ENCODE data around the gene DISP3. TPM values are rescaled to one million over a fixed set of nuclear protein-coding genes. Genes with fewer than 3 reads are reported as not detected.

The DISP3 gene
- polyA plus RNA-seq, 1 donor (not counting 4 experiments of a cell fraction or from before 2014, with no cell fraction given) = not detected

GRCh38 chr1:11515368-11516300, 36.7 kb downstream of the DISP3 start:
- Histone ChIP-seq H3K4me3 (ENCODE audit: control insufficient read depth in 2 of 3, extremely low read depth in 1 of 3, insufficient read depth in 2 of 3, low read depth in 1 of 3, low read length in 3 of 3) (no peak overlapping the region), H4K20me1 (ENCODE audit: control insufficient read depth, extremely low read depth, insufficient read depth, low read length) (no peaks in the 10 kb centered on the region), H3K27ac (ENCODE audit: control insufficient read depth, insufficient read depth, low read length) (no peak overlapping the region), H3K9ac (ENCODE audit: control insufficient read depth, extremely low read depth, insufficient read depth, low read length) (no peak overlapping the region), H3K79me2 (ENCODE audit: control insufficient read depth, insufficient read depth, low read length) (no peaks in the 10 kb centered on the region), H3K9me1 (ENCODE audit: control insufficient read depth, extremely low read depth, insufficient read depth, low read length) (no peaks in the 10 kb centered on the region), H3K4me1 (ENCODE audit: control insufficient read depth, extremely low read depth, insufficient read depth, low read length) (no peaks in the 10 kb centered on the region), H3K4me2 (ENCODE audit: control insufficient read depth, extremely low read depth, insufficient read depth, low read depth, low read length) (no peak overlapping the region), H3K27me3 (ENCODE audit: control insufficient read depth, extremely low read depth, insufficient read depth, low read length) (no peaks in the 10 kb centered on the region), H2AFZ (ENCODE audit: control insufficient read depth, low read length) (no peak overlapping the region), H3K36me3 (ENCODE audit: control insufficient read depth in 2 of 2, extremely low read depth in 1 of 2, insufficient read depth in 2 of 2, low read length in 2 of 2) (no peaks in the 10 kb centered on the region), H3K9me3 (ENCODE audit: control insufficient read depth, low read depth, low read length) (no peaks in the 10 kb centered on the region)
- DNase-seq (ENCODE audit: low read depth, low spot score) (no peak), FAIRE-seq (no peak)
- dilution Hi-C loops (cut with MboI; ENCODE audit: extremely low pct_ligation_motif_present, low sequenced_read_pairs) = no loop called here
- TF ChIP-seq, protein P1, sequence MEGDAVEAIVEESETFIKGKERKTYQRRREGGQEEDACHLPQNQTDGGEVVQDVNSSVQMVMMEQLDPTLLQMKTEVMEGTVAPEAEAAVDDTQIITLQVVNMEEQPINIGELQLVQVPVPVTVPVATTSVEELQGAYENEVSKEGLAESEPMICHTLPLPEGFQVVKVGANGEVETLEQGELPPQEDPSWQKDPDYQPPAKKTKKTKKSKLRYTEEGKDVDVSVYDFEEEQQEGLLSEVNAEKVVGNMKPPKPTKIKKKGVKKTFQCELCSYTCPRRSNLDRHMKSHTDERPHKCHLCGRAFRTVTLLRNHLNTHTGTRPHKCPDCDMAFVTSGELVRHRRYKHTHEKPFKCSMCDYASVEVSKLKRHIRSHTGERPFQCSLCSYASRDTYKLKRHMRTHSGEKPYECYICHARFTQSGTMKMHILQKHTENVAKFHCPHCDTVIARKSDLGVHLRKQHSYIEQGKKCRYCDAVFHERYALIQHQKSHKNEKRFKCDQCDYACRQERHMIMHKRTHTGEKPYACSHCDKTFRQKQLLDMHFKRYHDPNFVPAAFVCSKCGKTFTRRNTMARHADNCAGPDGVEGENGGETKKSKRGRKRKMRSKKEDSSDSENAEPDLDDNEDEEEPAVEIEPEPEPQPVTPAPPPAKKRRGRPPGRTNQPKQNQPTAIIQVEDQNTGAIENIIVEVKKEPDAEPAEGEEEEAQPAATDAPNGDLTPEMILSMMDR (optimal IDR thresholded peaks at IDR 0.05 in 1 of 3, IDR thresholded peaks at IDR 0.05 in 1 of 3, conservative IDR thresholded peaks at IDR 0.05 in 1 of 3; ENCODE audit: extremely low read depth in 1 of 3, insufficient read depth in 2 of 3, low read length in 3 of 3) = no peak
- no peak for TF ChIP-seq EZH2 (IDR thresholded peaks at IDR 0.05; ENCODE audit: low read length)

DNA sequence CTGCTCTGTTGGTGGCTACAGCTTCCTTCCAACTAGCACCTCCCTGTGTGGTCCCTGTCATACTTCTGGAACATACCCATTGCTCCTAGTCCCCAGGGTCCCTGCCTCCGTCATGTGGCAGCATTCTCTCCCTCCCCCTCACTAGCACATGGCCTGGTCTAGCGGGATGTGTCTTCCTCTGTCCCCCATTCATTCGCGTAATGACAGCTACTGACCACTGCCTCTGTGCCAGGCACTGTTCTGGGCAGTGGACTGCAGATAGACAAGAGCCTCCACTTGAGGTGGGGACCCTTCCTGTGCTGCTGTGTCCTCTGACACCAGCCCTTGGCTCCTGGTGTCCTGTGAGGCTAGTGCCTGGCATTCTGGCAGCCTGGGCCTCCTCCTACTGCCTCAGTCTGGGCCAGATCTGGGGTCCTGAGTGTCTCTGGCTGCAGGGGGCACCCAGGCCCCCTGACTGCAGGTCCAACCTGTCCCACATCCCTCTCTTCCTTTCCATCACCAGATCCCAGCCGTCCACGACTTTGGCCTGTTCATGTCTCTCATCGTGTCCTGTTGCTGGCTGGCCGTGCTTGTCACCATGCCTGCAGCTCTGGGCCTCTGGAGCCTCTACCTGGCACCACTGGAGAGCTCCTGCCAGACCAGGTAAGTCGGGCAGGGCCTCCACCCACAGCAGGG, 38.1 kb downstream of the DISP3 start:
- Histone ChIP-seq H3K9me3 (ENCODE audit: control insufficient read depth, low read depth, low read length) (no peaks in the 10 kb centered on the region), H3K27ac (ENCODE audit: control insufficient read depth, insufficient read depth, low read length) (no peak overlapping the region), H3K4me1 (ENCODE audit: control insufficient read depth, extremely low read depth, insufficient read depth, low read length) (no peaks in the 10 kb centered on the region), H3K79me2 (ENCODE audit: control insufficient read depth, insufficient read depth, low read length) (no peaks in the 10 kb centered on the region), H3K36me3 (ENCODE audit: control insufficient read depth in 2 of 2, extremely low read depth in 1 of 2, insufficient read depth in 2 of 2, low read length in 2 of 2) (no peaks in the 10 kb centered on the region), H2AFZ (ENCODE audit: control insufficient read depth, low read length) (no peak overlapping the region), H3K27me3 (ENCODE audit: control insufficient read depth, extremely low read depth, insufficient read depth, low read length) (no peaks in the 10 kb centered on the region), H3K4me2 (ENCODE audit: control insufficient read depth, extremely low read depth, insufficient read depth, low read depth, low read length) (no peak overlapping the region), H3K9ac (ENCODE audit: control insufficient read depth, extremely low read depth, insufficient read depth, low read length) (no peak overlapping the region), H4K20me1 (ENCODE audit: control insufficient read depth, extremely low read depth, insufficient read depth, low read length) (no peaks in the 10 kb centered on the region), H3K4me3 (ENCODE audit: control insufficient read depth in 2 of 3, extremely low read depth in 1 of 3, insufficient read depth in 2 of 3, low read depth in 1 of 3, low read length in 3 of 3) (no peak overlapping the region), H3K9me1 (ENCODE audit: control insufficient read depth, extremely low read depth, insufficient read depth, low read length) (no peaks in the 10 kb centered on the region)
- dilution Hi-C loops (cut with MboI; ENCODE audit: extremely low pct_ligation_motif_present, low sequenced_read_pairs) = no loop called here
- TF ChIP-seq EZH2 (IDR thresholded peaks at IDR 0.05; ENCODE audit: low read length) = no peak
- TF ChIP-seq, protein P1 (optimal IDR thresholded peaks at IDR 0.05 in 1 of 3, IDR thresholded peaks at IDR 0.05 in 1 of 3, conservative IDR thresholded peaks at IDR 0.05 in 1 of 3; ENCODE audit: extremely low read depth in 1 of 3, insufficient read depth in 2 of 3, low read length in 3 of 3) = no peak
- FAIRE-seq = no peak
- no peak for DNase-seq (ENCODE audit: low read depth, low spot score)
